Duodenal mucosa (tissue), 2 donors: ENCODE data around the gene RASA3.
A peak's percentile ranks its signal among the peaks of the same experiment; 100 is the strongest.

Experiments
- H3K27ac ChIP-seq: one replicate; pipeline ENCODE4 v1.7.0; 2013; ENCODE audit warnings: low read depth, low read length
- H3K27me3 ChIP-seq, 2 donors: one replicate each; pipeline ENCODE4 v1.7.0; 2013; ENCODE audit warnings: low read length in 2 of 2, control low read depth in 1 of 2; ENCODE audit not compliant: insufficient read depth in 2 of 2, control insufficient read depth in 1 of 2
- H3K36me3 ChIP-seq, 2 donors: one replicate each; pipeline ENCODE4 v1.7.0; 2013; ENCODE audit warnings: low read length in 2 of 2, control low read depth in 1 of 2; ENCODE audit not compliant: insufficient read depth in 2 of 2, control insufficient read depth in 1 of 2
- H3K4me1 ChIP-seq, 2 donors: one replicate each; pipeline ENCODE4 v1.7.0; 2013; ENCODE audit warnings: low read length in 2 of 2, control low read depth in 1 of 2; ENCODE audit not compliant: insufficient read depth in 2 of 2, control insufficient read depth in 1 of 2
- H3K4me3 ChIP-seq, 2 donors: one replicate each; pipeline ENCODE4 v1.7.0; 2013; ENCODE audit warnings: low read length in 2 of 2, low read depth in 1 of 2
- H3K9ac ChIP-seq, 2 donors: one replicate each; pipeline ENCODE4 v1.7.0; 2013; ENCODE audit warnings: low read length in 2 of 2, low read depth in 1 of 2
- H3K9me3 ChIP-seq, 2 donors: one replicate each; pipeline ENCODE4 v1.7.0; 2013; ENCODE audit warnings: low read length in 2 of 2, control low read depth in 1 of 2; ENCODE audit not compliant: control insufficient read depth in 1 of 2

The RASA3 gene

DNA sequence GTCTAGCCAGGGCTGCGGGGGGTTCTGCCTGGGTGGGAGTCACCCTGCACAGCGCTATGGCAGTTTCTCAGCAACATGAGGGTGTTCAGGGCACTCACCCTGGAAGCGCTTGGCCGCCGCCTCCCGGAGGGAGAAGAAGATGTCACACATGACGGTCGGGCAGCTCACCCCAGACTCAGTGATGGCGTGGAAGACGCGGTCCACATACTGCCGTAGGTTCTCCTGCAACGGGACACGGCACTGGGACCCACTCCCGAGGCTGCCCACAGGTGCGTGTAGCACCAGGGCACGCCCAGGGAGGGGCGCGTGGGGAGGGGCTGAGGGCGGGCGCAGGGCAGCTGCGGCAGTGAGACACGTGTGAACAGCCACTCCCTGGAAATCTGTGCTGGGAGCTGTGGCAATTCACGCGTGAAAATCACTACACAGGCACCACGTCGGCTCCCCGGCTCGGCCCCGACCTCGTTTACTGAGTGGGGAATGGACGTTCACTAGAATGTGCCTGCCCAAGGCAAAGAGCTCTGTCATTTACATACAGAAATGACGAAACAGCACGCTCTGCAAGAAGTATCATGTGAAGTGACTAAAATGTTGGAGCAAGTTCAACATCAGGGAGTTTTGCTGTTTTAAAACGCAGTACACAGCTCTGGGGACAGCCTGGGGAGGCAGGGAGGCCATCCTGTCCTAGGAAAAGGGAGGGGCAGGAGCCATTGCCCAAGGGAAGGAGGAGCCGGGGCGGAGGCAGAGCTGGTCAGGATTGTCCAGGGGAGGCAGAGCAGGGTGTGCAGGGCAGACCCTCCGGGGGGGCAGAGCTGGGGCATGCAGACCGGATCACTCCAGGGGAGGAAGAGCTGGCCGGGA, 117.1 kb downstream of the RASA3 start:
- Histone ChIP-seq H3K9me3 (no peaks in the 10 kb centered on the region), H3K4me3 (no peak overlapping the region), H3K36me3 (peaks cover 0 to 29% of the 10 kb centered on the region in 2 donors), H3K27me3 (no peaks in the 10 kb centered on the region), H3K9ac (no peak overlapping the region), H3K27ac (no peak overlapping the region), H3K4me1 (peaks cover 0 to 6% of the 10 kb centered on the region in 2 donors)

DNA sequence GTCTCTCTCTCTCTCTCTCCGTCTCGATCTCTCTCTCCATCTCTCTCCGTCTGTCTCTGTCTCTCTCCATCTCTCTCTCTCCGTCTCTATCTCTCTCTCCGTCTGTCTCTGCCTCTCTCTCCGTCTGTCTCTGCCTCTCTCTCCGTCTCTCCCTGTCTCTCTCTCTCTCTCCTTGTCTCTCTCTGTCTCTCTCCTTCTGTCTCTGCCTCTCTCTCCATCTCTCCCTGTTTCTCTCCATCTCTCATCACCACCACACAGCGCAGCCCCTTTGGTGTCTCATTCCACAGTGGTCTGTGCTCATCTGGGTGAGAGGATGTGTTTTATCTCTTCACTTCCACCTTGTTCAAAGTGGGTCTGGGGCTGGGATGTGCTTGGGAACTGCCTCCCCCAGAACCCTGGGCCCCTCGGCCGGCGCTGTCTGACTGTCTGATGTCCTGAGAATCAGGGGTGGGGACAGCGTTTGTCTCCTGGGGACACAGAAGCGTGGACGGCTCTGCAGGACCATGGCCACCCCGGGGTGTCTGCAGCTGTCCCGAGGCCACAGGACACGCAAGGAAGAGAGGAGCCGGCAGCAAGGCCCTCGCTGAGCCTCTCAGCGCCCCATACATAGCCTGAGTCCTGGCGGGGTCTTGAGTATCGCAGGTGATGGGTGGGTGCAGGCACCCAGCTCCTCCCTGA, 118.3 kb downstream of the RASA3 start:
- Histone ChIP-seq H3K9ac (no peak overlapping the region), H3K27ac (no peak overlapping the region), H3K27me3 (no peaks in the 10 kb centered on the region), H3K4me3 (no peak overlapping the region), H3K9me3 (no peaks in the 10 kb centered on the region), H3K36me3 (peaks cover 0 to 37% of the 10 kb centered on the region in 2 donors), H3K4me1 (peaks cover 0 to 6% of the 10 kb centered on the region in 2 donors)

GRCh38 chr13:114013336-114013735, 119.1 kb downstream of the RASA3 start:
- H3K9me3 ChIP-seq, result no peaks in the 10 kb centered on the region
- H3K4me3 ChIP-seq, result no peak overlapping the region
- peaks cover 0 to 41% of the 10 kb centered on the region in 2 donors for H3K36me3 ChIP-seq
- H3K4me1 ChIP-seq, result peaks cover 0 to 6% of the 10 kb centered on the region in 2 donors
- H3K9ac ChIP-seq, result no peak overlapping the region
- H3K27ac ChIP-seq, result no peak overlapping the region
- no peaks in the 10 kb centered on the region for H3K27me3 ChIP-seq

DNA sequence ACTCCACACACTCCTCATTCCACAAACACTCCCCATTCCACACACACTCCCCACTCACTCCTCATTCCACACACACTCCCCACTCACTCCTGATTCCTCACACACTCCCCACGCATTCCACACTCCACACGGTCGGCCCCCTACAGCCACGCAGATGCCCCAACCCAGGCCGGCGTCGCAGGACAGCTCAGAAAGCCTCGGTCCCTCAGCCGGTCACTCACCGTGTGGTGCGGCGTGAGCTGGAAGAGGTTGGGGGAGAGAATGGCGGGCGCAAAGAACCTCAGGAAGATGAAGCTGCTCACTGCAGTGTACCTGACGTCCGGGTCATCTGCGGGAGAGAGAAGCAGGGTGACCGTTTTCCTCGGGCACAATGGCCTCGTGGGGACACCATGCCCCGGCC, 119.5 kb downstream of the RASA3 start:
- Histone ChIP-seq H3K27ac (no peak overlapping the region), H3K36me3 (peaks cover 0 to 37% of the 10 kb centered on the region in 2 donors), H3K9me3 (no peaks in the 10 kb centered on the region), H3K9ac (no peak overlapping the region), H3K4me3 (no peak overlapping the region), H3K27me3 (no peaks in the 10 kb centered on the region), H3K4me1 (peaks cover 0 to 6% of the 10 kb centered on the region in 2 donors)

DNA sequence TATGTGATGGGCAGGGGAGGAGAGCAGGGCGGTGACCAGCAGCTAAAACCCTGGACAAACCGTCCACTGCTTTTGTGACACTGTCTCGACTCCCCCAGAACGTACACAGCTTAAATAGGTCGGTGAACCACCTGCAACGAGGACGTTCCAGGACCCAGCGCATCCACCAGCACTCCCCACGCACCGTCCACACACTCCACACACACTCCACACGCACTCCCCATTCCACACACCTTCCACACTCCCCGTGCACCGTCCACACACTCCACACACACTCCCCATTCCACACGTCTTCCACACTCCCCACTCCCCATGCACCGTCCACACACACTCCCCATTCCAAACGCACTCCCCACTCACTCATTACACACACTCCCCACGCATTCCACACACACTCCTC, 120.3 kb downstream of the RASA3 start:
- Histone ChIP-seq H3K27me3 (no peaks in the 10 kb centered on the region), H3K27ac (peak overlapping the region; percentile 10), H3K4me1 (peaks cover 0 to 6% of the 10 kb centered on the region in 2 donors), H3K9ac (no peak overlapping the region), H3K36me3 (peaks cover 0 to 33% of the 10 kb centered on the region in 2 donors), H3K9me3 (no peaks in the 10 kb centered on the region), H3K4me3 (no peak overlapping the region)

DNA sequence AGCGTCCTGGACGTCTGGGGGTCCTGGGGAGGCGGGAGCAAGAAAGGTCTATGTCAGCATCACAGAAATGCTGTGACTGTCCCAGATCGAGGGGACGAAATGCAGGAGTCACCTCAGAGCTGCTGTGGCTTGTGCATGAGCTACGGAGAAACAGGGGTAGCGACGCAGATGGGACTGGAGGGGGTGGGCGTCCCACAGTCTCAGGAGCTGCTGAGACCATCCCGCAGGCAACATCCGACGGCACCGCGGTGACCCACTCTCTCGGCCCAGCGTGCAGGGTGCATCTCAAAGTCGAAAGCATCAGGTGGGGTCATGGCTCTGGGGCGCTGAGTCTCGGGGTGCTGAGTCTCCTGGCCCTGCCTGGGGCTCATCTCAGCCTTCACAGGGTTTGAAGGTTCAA, 121.2 kb downstream of the RASA3 start:
- Histone ChIP-seq H3K36me3 (peaks cover 0 to 30% of the 10 kb centered on the region in 2 donors), H3K27me3 (no peaks in the 10 kb centered on the region), H3K4me1 (peaks cover 0 to 6% of the 10 kb centered on the region in 2 donors), H3K27ac (no peak overlapping the region), H3K4me3 (no peak overlapping the region), H3K9me3 (no peaks in the 10 kb centered on the region), H3K9ac (no peak overlapping the region)

GRCh38 chr13:114010401-114011101, 121.9 kb downstream of the RASA3 start:
- Histone ChIP-seq H3K4me3 (no peak overlapping the region), H3K27me3 (no peaks in the 10 kb centered on the region), H3K36me3 (peaks cover 0 to 29% of the 10 kb centered on the region in 2 donors), H3K27ac (no peak overlapping the region), H3K4me1 (peaks cover 0 to 6% of the 10 kb centered on the region in 2 donors), H3K9me3 (no peaks in the 10 kb centered on the region), H3K9ac (no peak overlapping the region)

GRCh38 chr13:114009590-114010400, 122.6 kb downstream of the RASA3 start:
- H3K9ac ChIP-seq, result no peak overlapping the region
- no peaks in the 10 kb centered on the region for H3K9me3 ChIP-seq
- H3K27ac ChIP-seq, result no peak overlapping the region
- H3K4me1 ChIP-seq, result no peaks in the 10 kb centered on the region
- H3K27me3 ChIP-seq, result no peaks in the 10 kb centered on the region
- no peak overlapping the region for H3K4me3 ChIP-seq
- H3K36me3 ChIP-seq, result peaks cover 0 to 21% of the 10 kb centered on the region in 2 donors

- Histone ChIP-seq H3K9ac (no peak overlapping the region), H3K27ac (no peak overlapping the region), H3K9me3 (no peaks in the 10 kb centered on the region), H3K27me3 (no peaks in the 10 kb centered on the region), H3K4me1 (no peaks in the 10 kb centered on the region), H3K36me3 (peaks cover 0 to 21% of the 10 kb centered on the region in 2 donors), H3K4me3 (no peak overlapping the region)
These were observed 123.3 kb downstream of the RASA3 start for GRCh38 chr13:114008964-114009589.
